HG03558 (cell line): ENCODE data around the gene DNER.

Experiments
- ATAC-seq: cut with Tn5 transposase; IDR thresholded peaks from one replicate; pipeline ENCODE4 v1.9.1; 2021; ENCODE audit warnings: moderate number of reproducible peaks; ENCODE audit not compliant: unreplicated experiment; ENCODE audit errors: extremely low read depth

Gene DNER

DNA sequence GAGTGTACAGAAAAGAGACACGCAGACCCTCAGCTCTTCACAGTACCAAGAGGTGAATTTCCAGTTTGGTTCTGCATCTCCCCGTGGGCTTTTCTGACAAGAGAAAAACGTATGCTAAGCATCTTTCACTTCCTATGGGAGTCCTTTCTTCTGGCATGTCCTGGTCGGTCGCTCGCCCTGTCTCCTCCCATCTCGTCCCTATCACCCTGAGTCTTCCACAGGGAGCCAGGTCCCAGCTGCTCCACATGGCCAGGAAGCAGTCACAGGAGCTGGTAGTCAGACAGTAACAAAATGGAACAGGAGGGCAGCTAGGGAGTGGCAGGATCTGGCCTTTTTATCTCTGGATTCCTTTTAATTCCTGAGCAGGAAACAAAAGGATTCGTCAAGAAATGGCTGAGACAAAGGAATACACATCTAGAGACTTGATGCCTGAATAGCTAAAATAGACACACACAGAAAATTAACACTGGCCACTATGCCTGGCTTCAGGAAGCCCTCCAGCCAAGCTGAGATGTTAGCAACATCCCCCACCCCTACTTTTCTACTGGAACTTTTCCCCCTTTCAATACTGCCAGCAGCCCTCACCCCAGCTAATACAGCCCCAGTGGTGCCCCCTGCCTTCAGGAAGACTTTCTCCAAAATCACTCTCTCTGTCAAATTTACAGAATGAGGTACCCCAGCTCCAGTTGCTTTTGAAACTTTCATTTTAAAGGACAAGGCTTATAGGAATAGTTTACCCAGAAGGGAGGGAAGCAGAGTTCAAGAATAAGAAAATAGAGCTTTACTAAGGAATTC, 136.1 kb downstream of the DNER start:
- ATAC-seq, result no peak

DNA sequence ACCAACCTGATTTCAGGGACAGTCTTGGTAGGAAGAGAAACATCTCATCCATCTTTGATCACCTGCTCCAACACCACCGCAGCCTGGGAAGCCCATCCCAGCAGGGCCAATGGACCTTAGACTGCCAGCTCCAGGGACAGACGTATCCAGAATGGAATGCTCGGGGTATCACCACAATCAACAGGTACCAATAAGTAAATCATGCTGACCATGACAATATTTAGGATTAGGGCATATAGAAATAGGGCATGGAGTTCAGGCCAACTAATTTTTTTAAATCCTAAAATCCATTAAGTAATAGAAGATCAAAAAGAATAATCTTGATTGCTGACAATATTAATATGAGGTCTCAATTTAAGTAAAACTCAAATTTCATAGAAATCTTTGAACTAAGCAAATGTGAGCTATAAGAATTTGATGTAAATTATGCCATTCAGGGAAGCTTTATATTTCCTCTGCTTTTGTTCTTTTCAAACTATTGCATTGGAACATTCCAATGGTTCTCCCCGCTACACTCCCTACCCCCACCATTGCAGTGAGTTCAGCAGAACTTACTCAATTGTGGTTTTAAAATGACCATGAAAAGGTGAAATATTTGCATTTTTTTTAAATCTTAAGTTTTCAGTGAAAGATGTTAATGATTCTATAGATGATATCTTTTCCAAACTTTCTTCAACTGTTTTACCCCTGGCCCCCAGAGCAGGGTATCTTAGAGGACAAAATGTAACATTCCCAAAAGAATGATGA, 138.6 kb downstream of the DNER start:
- ATAC-seq, result no peak

DNA sequence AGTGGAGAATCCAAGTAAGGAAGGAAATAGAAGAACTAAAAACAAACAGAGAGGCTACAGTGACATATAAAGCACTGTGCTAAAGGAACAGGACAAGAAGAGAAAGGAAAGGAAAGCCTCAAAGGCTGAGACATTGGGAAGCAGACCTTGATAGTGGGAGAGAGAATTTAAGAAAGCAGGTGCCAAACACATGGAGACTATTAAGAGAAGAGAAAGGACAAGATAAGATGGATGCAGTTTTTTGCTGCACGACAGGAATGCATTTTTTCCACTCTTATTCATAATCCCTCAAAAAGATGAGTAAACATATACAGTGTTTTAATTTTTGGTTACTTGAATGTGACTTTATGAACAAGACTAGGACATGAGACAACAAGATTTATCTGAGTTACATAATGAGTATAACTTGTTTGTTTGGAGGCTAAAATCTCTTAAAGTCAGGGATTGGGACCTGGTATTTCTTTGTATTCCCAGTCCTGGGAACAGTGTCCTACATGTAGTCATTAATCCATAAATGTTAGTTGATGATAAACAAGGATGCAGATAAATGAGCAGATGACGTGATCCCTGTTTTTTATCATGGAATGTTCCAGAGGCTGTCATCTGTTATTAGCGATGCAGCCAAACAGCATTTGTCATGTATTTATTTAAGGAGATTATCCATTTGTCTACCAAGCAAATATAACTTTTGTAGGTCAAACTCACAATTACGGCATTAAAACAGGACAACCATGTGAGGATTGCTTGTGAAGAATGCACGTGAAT, 141.7 kb downstream of the DNER start:
- no peak for ATAC-seq

DNA sequence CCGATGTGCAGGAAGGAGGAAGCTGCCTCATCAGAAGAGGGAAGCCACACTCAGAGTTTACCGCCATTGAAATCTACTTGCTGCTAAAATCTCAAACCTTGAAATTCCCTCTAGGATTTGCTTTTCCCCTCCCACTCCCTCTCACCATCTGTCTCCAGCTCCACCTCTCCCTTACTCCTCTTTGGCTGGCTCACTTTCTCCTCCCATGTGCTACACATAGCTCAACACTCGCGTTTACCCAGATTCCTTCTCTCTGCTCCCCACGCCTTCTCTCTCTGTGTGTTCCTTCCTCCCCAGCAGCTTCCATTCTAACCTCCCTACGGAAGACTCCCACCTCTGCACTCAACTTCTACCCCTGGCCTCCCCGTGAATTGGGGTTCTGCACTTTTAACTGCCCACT, 143.1 kb downstream of the DNER start:
- ATAC-seq, result no peak

DNA sequence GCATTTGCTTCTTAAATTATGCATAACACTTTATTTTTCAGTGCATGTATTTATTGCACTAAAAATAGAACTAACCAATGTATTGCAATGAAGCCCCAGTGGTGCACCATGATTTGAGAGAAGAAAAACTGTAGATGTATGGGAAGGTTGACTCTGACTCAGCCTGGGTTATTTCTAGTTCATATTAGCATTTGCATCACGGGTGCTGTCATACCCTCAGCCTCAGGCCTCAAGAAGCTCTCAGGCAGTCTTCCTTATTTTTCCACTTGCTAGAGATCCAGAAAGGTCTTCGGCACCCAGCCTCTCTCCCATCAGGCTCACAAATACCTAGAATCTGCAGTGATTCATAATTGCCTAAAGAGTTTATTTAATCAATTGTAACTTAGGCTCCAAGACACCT, 148.0 kb downstream of the DNER start:
- no peak for ATAC-seq

DNA sequence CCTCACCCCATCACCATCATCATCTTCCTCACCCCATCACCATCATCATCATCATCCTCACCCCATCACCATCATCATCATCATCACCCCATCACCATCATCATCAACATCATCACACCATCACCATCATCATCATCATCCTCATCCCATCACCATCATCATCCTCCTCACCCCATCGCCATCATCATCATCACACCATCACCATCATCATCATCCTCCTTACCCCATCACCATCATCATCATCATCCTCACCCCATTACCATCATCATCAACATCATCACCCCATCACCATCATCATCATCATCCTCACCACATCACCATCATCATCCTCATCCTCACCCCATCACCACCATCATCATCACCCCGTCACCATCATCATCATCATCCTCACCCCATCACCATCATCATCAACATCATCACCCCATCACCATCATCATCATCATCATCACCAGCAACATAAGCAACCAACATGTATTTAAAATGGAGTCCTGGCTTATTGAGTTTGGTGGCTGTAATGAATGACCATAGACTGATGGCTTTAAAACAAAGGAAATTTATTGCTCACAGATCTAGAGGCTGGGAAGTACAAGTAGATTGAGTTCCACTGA, 150.0 kb downstream of the DNER start:
- no peak for ATAC-seq

DNA sequence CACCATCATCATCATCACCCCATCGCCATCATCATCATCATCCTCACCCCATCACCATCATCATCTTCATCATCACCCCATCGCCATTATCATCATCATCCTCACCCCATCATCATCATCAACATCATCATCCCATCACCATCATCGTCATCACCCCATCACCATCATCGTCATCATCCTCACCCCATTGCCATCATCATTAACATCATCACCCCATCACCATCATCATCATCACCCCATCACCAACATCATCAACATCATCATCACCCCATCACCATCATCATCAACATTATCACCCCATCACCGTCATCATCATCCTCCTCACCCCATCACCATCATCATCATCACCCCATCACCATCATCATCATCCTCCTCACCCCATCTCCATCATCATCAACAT, 151.0 kb downstream of the DNER start:
- no peak for ATAC-seq

DNA sequence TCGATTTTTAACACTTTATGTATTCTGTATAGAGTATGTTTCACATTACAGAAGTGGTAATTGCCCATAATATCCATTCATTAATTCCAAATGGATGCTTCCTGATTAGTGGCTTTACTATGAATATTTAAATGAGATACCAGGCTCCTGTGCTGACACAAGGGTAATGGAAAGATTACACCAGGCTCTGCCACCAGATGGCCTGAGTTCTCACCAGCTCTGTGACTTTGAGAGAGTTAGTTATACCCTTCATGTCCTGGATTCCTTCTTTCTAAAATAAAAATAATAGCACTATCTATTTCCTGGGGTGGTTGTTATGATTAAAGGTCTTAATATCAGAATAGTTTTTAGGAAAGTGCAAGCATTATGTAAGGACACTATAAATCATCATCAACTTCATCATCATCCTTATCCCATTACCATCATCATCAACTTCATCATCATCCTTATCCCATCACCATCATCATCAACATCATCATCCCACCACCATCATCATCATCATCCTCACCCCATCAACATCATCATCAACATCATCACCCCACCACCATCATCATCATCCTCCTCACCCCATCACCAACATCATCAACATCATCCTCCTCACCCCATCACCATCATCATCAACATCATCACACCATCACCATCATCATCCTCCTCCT, 151.8 kb downstream of the DNER start:
- no peak for ATAC-seq

DNA sequence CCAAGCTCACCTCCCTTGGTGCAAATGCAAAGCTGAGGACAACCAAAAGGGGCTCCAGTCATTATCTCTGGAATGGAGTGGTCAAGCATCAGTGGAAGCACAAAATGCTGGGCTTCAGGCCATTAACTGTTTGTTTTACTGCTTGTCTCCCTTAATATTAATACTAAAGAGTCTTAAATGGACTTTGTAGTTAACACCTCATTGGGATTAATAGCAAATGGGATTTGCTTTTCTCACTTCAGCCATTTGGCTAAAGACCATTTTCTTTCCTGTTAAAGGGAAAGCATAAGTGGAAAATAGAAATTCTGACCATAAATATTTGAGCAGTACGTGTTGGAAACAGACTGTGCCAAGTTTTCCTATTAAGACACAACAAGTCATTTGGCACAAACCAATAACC, 154.4 kb downstream of the DNER start:
- ATAC-seq, result no peak

DNA sequence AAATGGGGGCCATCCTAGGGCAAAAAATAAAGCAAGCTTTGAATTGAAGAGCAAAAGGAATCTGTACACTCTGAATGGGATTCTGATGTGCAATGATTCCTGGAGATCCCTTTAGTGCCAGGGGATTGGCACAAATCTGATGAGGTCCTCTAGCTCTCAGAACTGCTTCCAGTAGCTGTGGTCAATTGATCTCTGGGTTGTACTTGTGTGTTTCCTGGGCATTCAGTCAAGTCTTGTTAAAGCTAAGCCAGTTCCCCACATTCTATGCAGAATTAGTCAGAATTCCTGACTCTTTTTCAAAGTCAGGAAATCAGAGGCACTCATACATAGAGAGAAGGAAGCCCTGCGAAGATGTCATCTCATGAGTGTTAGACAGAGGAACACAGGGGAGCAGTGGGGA, 161.3 kb downstream of the DNER start:
- no peak for ATAC-seq

DNA sequence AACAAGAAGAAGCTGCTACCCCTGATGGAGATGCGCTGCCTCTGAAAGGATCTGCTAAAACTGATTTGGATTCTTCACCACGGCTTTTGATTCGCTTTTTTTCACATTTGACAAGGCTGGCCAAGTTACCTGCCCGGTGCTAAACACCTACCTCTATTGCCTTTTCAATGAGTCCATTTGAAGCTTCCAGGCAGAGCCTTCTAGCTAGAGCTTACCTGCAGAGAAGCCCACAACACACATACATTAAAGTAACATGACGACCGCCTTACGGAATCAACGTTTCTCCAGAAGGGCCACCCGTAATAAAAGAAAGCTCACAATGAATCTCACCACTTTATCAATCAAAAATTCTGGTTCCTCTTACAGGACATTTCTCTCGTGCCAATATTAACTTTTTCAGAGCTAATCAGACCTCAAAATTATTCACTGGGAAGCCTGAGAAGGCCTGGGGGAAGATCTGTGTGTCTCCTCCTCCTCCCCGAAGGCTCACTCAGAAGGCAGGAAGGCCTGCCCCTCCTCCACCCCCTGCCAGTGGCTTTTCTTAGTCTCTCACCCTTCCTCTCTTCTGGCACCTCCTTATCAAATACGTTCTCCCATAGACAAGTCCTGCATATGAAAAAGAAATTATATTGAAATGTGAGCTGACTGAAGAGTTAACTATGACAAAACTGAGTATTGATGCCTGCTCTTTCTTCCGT, 171.0 kb downstream of the DNER start:
- no peak for ATAC-seq

DNA sequence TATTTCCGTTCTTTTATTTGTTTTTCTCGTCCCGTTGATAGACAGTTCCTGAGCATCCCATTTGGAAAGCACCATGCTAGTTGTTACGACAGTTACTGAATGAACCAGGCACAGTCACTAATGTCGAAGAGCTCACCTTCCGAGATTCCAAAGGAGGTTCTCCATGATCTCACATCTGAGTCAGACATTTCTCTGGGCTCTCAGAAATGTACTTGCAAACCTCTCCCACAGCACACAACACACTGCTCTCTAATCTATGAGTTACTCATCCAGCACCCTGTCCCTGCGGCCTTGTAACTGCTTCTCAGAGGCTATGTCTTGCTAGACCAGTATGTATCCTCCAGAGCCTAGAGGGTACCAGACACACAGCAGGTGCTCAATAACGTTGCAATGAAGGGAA, 174.7 kb downstream of the DNER start:
- ATAC-seq, result no peak

DNA sequence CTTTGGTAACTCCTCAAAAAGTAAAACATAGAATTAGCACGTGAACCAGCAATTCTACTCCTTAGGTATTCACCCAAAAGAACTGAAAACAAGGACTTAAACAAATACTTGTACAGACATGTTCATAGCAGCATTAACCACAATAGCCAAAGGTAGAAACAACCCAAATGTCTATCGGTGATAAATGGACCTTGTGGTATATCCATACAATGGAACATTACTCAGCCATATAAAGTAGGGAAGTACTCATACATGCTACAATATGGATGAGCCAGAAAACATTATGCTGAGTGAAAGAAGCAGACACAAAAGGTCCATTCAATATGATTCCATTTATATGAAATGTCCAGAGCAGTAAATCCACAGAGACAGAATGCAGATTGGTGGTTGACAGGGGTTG, 182.8 kb downstream of the DNER start:
- no peak for ATAC-seq

DNA sequence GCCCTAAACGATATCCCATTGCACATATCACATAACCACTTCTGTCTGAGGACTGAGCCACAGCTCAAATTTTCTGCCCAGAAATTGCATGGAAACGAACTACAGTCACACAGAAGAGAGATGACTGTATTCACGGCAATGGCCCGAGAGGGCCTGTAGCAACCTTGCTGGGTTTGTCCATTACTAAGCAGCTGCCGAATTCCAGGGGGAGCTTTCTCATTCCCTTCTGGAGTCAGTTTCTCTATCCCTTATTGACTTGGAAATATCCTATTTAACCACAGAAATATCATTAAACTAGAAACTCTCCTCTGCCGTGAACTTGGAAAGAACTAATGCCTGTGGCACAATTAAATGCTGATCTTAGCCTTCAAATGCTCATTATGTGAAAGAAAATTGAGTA, 183.9 kb downstream of the DNER start:
- ATAC-seq, result no peak

DNA sequence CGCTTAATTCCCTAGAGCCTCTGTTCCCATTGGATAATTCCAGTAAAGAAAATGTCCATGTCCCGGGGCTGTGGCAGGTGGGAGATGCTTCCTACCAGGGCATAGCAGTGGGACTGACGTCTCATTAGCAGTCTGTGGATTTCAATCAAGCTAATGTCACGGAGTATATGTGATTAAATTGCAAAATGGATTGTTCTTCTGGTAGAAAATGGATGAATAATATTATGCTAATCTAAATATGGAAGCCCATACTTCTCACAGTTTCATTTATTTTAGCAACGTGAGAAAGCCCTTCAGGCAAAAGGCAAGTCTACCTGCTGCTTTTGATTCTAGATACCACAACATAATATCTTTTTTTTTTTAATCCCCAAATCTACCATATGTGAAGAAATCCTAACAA, 185.5 kb downstream of the DNER start:
- ATAC-seq, result no peak

DNA sequence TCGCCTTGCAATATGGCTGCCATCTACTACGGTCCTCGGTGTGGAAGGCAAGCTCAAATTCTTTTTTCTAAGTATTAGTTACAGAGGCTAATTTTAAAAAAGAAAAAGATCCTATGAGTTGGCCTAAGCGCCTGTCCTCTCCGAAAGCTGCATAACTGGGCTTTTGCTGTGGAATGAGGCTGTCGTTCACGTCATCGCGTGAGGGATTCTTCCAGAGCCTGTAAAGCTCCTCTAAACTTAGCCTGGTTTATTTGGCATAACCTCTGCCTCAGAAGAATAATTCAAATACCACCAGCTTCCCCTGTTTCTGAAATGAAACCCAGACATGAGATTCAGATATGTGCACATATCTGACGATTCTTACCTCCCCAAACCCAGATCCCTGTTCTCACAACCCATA, 187.4 kb downstream of the DNER start:
- ATAC-seq, result no peak

DNA sequence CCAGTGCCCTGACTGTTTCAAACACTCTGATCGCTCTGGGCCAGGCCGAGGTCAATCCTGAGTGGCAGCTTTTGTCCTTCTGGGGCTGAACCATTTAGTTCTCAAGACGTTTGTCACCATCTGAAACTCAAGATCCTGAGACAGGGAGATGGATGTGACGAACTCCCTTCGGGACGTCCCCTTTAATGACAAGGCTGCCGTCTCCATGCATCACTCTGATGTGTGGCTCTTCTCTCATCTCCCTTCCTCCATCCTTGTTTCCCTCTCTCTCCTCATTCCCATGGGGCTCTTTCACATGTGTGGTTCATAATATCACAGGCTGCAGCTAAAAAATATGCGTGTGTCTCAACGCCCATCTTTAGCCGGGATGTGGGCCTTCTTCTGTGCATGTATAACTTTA, 189.6 kb downstream of the DNER start:
- ATAC-seq, result no peak

DNA sequence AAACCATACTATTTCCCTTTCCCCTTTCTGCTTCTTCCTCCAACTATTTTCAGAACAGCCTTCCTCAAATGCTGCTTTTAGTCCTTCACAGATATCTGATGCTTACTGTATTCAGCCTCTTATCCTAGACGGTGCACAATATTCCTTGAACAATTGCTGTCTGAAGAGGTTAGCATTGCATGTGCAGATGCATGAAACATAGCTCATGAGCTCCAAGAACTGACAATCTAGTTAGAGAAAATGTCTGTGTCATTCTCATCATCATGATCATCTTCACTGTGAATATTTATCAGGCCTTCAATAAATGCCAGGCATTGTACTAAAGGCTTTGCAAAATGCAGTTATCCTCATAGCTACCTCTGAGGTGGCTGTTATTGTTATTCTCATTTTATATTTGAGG, 190.7 kb downstream of the DNER start:
- ATAC-seq, result no peak

DNA sequence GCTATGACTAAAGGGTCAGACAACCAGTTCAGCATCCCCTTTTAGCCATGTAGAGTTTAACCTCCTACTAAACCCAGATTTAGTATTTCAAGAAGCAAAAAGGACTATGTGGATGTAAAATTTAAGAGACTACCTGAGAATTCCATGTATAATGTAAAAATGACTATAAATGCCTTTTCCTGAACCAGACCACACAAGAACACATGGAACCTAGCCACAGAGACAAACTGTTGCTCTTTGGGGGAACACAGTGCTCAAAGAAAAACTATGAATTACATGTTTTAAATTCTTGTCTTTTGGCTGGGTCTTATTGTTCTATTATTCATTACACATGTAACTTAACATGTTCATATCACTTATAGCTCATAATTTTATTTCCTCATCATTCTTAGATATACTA, 192.8 kb downstream of the DNER start:
- ATAC-seq, result no peak

DNA sequence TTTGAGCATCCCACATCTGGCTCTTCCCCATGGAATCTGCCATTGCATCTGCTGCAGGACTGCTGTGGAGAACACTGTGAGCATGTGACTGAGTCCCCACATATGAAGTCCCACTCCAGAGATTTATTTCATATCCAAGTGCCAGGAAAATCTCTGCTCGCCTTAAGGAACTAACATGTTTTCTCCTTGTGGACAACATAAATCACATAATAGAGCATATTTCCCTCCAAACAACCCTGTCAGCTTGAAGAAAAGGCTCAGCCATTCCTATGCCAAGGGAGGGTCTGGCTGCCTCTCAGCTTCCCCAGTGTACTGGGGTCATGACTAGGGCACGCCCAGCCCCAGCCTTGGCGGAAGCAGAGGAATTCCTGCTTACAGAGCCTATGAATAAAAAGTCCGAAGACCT, 193.7 kb downstream of the DNER start:
- ATAC-seq, result no peak
